AG09309 (cell line): ENCODE measurements around the gene ZFPM1.

ENCODE experiments used
- DNase-seq: peaks from one replicate; pipeline ENCODE4 v3.0.0-alpha.2; 2010; ENCODE audit warnings: low read depth
- H3K4me3 ChIP-seq: 2 replicates; pipeline ENCODE4 v1.5.1; 2011; ENCODE audit warnings: mild to moderate bottlenecking, low read depth, low read length, moderate library complexity; ENCODE audit not compliant: control insufficient read depth
- CTCF ChIP-seq: IDR thresholded peaks from 2 replicates; pipeline ENCODE4 v1.5.1; 2011; ENCODE audit warnings: mild to moderate bottlenecking, low read depth, low read length, inconsistent platforms; ENCODE audit not compliant: insufficient read depth, control insufficient read depth; ENCODE audit errors: missing control alignments

Gene ZFPM1

DNA sequence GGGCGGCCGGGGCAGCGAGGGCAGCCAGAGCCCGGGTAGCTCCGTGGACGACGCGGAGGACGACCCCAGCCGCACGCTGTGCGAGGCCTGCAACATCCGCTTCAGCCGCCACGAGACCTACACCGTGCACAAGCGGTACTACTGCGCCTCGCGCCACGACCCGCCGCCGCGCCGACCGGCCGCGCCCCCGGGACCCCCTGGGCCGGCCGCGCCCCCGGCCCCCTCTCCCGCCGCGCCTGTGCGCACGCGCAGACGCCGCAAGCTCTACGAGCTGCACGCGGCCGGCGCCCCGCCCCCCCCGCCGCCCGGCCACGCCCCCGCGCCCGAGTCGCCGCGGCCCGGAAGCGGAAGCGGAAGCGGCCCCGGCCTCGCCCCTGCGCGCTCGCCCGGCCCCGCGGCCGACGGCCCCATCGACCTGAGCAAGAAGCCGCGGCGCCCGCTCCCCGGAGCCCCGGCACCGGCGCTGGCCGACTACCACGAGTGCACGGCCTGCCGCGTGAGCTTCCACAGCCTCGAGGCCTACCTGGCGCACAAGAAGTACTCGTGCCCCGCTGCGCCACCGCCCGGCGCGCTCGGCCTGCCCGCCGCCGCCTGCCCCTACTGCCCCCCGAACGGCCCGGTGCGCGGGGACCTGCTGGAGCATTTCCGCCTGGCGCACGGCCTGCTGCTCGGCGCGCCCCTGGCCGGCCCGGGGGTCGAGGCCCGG lies 81.0 kb downstream of the ZFPM1 start:
- no peak for TF ChIP-seq CTCF
- H3K4me3 ChIP-seq: peak overlapping the region; percentile 49
- DNase-seq: no peak

- no peak for DNase-seq
- TF ChIP-seq CTCF: peak; percentile 5
- peak overlapping the region; percentile 49 for H3K4me3 ChIP-seq
These were observed 81.6 kb downstream of the ZFPM1 start for GRCh38 chr16:88534638-88535190.

DNA sequence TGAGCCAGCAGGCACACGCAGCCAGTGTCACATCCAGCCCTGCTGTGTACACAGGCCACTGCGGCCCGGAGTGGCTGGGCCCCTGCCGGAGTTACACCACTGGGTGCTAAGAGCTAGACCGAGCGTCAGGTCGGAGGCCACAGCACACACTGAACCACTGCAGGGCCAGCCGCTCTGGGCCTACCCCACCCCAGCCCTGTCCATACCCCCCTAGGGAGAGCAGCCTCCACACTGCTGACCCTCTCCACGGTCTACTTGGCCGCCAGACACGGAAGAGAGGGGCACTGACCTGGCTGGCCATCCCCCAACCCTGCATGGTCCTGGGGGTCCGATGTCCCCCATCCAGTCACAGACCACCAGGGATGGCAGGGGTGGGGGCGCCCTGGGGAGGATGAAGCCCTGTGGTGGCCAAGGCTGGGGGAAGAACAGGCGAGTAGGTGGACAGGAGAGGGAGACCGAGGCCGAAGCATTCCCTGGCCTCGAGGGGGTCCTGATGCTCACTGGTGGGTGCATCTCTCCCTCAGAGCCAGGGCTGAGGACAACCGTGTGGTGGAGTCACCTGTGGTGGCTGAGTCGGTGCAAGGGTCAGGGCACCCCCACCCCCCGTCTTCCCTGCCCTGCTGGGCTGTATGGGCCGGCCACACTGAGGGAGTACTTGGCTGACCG lies 82.2 kb downstream of the ZFPM1 start:
- peak overlapping the region; percentile 49 for H3K4me3 ChIP-seq
- no peak for TF ChIP-seq CTCF
- no peak for DNase-seq

- no peak for DNase-seq
- H3K4me3 ChIP-seq: no peak overlapping the region
- no peak for TF ChIP-seq CTCF
These were observed 82.8 kb downstream of the ZFPM1 start for GRCh38 chr16:88535857-88536222.

DNA sequence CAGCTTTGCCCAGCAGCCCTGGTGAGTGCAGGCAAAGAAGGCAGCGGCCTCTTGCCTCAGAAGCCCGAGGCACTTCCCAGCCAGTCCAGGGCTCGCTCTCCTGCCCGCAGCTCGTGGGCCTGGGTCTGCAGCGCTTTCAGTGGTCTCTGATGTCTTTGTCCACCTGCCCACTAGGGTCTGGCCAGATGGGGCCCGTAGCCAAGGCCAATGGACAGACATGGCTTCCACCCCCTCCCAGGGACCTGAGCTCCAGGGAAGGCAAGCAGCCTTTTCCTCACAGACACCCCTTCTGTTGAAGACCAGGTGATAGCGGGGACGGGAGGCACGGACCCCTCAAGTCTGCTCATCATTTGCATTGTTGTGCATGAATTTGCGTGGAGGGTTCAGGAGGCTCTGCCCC lies 83.4 kb downstream of the ZFPM1 start:
- TF ChIP-seq CTCF: no peak
- DNase-seq: no peak
- H3K4me3 ChIP-seq: no peak overlapping the region

GRCh38 chr16:88536971-88537751 lies 84.1 kb downstream of the ZFPM1 start:
- TF ChIP-seq CTCF: no peak
- H3K4me3 ChIP-seq: no peak overlapping the region
- DNase-seq: no peak
